ENCODE measurements around the gene COLQ.

DNA sequence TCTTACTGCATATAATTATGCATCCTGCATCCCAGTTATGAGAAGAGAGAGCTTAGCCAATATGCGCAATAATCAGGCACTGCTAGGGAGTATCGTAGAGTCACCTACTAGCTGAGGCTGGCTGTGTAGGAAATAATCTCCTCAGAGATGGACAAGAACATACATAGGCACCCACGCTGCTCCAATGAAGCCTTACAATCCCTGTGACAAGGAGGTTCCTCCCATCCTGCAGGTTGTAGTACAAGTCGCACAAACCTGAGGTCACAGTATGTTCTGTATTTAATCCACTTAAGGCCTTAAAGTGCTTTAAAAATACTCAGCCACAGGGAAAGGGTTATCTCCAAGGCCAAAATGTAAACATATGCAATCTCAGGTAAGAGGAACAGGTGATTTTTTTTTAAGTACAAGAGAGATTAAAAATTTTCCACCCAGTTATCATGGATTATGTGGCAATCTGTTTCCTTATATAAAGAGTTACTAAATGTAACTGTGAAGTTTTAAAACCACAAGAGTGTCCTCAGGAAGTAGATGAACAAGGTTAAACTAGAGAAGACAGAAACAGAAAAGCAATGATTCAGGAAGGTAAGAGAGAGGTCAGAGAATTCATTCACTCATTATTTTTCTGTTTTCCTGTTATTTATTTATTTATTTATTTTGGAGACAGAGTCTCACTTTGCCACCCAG, 7.5 kb upstream of the COLQ start:
- TF ChIP-seq, protein P1, sequence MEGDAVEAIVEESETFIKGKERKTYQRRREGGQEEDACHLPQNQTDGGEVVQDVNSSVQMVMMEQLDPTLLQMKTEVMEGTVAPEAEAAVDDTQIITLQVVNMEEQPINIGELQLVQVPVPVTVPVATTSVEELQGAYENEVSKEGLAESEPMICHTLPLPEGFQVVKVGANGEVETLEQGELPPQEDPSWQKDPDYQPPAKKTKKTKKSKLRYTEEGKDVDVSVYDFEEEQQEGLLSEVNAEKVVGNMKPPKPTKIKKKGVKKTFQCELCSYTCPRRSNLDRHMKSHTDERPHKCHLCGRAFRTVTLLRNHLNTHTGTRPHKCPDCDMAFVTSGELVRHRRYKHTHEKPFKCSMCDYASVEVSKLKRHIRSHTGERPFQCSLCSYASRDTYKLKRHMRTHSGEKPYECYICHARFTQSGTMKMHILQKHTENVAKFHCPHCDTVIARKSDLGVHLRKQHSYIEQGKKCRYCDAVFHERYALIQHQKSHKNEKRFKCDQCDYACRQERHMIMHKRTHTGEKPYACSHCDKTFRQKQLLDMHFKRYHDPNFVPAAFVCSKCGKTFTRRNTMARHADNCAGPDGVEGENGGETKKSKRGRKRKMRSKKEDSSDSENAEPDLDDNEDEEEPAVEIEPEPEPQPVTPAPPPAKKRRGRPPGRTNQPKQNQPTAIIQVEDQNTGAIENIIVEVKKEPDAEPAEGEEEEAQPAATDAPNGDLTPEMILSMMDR (IDR thresholded peaks at IDR 0.05), result no peak
- TF ChIP-seq POLR2A (IDR thresholded peaks at IDR 0.05), result no peak

Data from body of pancreas (tissue), 4 donors.